Osteoblast (primary cell): ENCODE measurements around the gene ZNF644. TPM values are rescaled to one million over a fixed set of nuclear protein-coding genes. Genes with fewer than 3 reads are reported as not detected.
"Not testable (repeated sequence)": the region's sequence is repeated elsewhere in the genome, so short reads cannot be mapped to it uniquely, and the experiment has no call there.

ENCODE experiments used
- DNase-seq: peaks from one replicate; pipeline ENCODE4 v3.0.0; 2011; ENCODE audit warnings: low spot score, mixed read lengths; ENCODE audit not compliant: insufficient read length; ENCODE audit errors: missing footprints
- H2AFZ ChIP-seq: 2 replicates; pipeline ENCODE4 v1.6.0; 2011; ENCODE audit warnings: mild to moderate bottlenecking, low read length
- H3K27ac ChIP-seq: 2 replicates; pipeline ENCODE4 v1.5.1; 2011; ENCODE audit warnings: mild to moderate bottlenecking, low read depth, low read length, moderate library complexity
- H3K27me3 ChIP-seq: 2 replicates; pipeline ENCODE4 v1.6.0; 2012; ENCODE audit warnings: mild to moderate bottlenecking, control low read depth, inconsistent platforms, low read length, moderate library complexity; ENCODE audit not compliant: insufficient read depth
- H3K36me3 ChIP-seq: 2 replicates; pipeline ENCODE4 v1.5.1; 2011; ENCODE audit warnings: mild to moderate bottlenecking, low read length, control low read depth, moderate library complexity; ENCODE audit not compliant: insufficient read depth
- H3K4me1 ChIP-seq: 2 replicates; pipeline ENCODE4 v1.5.1; 2011; ENCODE audit warnings: mild to moderate bottlenecking, low read length, control low read depth, moderate library complexity; ENCODE audit not compliant: insufficient read depth
- H3K4me2 ChIP-seq: 2 replicates; pipeline ENCODE4 v1.6.0; 2011; ENCODE audit warnings: mild to moderate bottlenecking, low read length; ENCODE audit not compliant: insufficient read depth
- H3K4me3 ChIP-seq: fragments of 200-600 bp; sonication (generic); 3 replicates; pipeline ENCODE4 v1.5.1; 2012; ENCODE audit warnings: mild to moderate bottlenecking, low read length, inconsistent platforms; ENCODE audit not compliant: insufficient read depth
- H3K79me2 ChIP-seq: 2 replicates; pipeline ENCODE4 v1.6.0; 2012; ENCODE audit warnings: mild to moderate bottlenecking, low read length, control low read depth, inconsistent platforms; ENCODE audit not compliant: insufficient read depth
- H3K9me3 ChIP-seq: 2 replicates; pipeline ENCODE4 v1.5.1; 2011; ENCODE audit warnings: low read depth, low read length, control low read depth
- H4K20me1 ChIP-seq: 2 replicates; pipeline ENCODE4 v1.6.0; 2012; ENCODE audit warnings: mild to moderate bottlenecking, low read length, control low read depth; ENCODE audit not compliant: insufficient read depth
- total RNA-seq: library from RNA; depleted of rRNA; stranded (reverse); fragments of >200 nt; gene quantifications from 2 replicates; pipeline ENCODE4 v1.2.3, GENCODE V29; 2012
- TF ChIP-seq, protein P1 (sequence below): IDR thresholded peaks from 2 replicates; pipeline ENCODE4 v1.5.1; 2011; ENCODE audit warnings: mild to moderate bottlenecking, low read depth, low read length, moderate library complexity; ENCODE audit errors: extremely low read depth

Gene ZNF644
- total RNA-seq, 1 donor, result 57.5 TPM

DNA sequence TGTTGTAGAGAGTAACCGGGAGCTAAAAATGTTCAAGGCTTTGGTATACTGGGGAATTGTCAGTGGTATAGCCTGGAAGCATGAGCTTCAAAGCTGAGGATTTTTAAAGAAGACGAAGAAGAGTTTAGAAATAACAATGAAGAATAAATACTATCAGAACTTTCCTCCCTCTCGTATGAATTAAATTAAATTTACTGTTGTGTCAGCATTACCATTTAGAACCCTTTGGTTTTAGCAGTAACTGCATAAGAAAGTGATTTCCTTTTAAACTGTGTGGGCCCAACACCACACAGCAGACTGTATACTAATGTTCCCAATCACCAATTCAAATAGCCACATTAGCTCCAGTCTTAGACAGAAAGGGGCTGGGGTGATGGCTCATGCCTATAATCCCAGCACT is 122.6 kb downstream of the ZNF644 start:
- Histone ChIP-seq H3K27ac (no peak overlapping the region), H3K36me3 (peaks cover 5% of the 10 kb centered on the region), H3K79me2 (no peaks in the 10 kb centered on the region), H2AFZ (no peak overlapping the region), H3K9me3 (no peaks in the 10 kb centered on the region), H3K4me1 (no peaks in the 10 kb centered on the region), H4K20me1 (no peaks in the 10 kb centered on the region), H3K27me3 (no peaks in the 10 kb centered on the region), H3K4me3 (no peak overlapping the region), H3K4me2 (no peak overlapping the region)
- no peak for DNase-seq
- TF ChIP-seq, protein P1, sequence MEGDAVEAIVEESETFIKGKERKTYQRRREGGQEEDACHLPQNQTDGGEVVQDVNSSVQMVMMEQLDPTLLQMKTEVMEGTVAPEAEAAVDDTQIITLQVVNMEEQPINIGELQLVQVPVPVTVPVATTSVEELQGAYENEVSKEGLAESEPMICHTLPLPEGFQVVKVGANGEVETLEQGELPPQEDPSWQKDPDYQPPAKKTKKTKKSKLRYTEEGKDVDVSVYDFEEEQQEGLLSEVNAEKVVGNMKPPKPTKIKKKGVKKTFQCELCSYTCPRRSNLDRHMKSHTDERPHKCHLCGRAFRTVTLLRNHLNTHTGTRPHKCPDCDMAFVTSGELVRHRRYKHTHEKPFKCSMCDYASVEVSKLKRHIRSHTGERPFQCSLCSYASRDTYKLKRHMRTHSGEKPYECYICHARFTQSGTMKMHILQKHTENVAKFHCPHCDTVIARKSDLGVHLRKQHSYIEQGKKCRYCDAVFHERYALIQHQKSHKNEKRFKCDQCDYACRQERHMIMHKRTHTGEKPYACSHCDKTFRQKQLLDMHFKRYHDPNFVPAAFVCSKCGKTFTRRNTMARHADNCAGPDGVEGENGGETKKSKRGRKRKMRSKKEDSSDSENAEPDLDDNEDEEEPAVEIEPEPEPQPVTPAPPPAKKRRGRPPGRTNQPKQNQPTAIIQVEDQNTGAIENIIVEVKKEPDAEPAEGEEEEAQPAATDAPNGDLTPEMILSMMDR, result no peak

DNA sequence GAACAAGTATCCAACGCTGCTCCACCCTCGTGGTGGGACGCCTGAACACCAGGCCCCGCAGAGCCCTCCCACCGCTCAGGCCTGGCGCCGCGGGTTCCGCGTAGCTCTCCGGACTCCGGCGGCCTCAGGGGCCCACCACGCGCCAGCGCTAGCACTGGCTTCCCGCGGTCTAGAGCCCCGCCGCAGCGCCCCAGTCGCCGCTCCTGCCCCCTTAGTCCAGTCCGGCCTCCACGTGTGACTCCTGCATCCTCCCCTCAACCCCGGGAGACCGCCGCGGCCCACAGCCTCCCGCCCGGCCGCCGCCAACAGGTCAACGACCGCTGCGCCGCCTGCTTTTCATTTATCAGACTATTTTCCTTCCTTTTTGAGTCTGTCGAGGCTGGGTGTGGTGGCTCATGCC is 128.2 kb downstream of the ZNF644 start:
- H2AFZ ChIP-seq, H3K9me3 ChIP-seq, H3K36me3 ChIP-seq, H3K4me3 ChIP-seq, H3K27me3 ChIP-seq, H3K4me2 ChIP-seq, H3K27ac ChIP-seq, DNase-seq, H4K20me1 ChIP-seq, H3K4me1 ChIP-seq, H3K79me2 ChIP-seq: not testable (repeated sequence)

DNA sequence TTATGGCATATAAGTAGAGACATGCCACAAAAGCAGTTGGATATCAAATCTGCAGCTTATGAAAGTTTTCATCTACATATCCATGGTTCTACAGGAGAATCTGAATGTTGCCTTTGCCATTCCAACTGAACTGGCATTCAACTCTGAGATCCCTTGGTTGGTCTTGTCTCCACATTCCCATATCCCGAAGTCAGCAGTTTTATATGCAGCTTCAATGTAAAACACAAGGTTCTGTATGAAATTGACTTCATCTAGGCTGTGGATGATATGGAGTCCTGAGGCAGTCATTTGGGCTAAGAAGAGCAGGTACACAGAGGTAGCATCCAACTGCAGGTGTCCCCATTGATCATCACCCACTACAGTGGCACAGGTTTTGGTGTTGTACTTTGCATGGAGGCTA is 129.0 kb downstream of the ZNF644 start:
- not testable (repeated sequence) for H3K4me2 ChIP-seq, H4K20me1 ChIP-seq, H3K36me3 ChIP-seq, DNase-seq, H3K27ac ChIP-seq, H3K79me2 ChIP-seq, H2AFZ ChIP-seq, H3K9me3 ChIP-seq, H3K27me3 ChIP-seq, H3K4me3 ChIP-seq, H3K4me1 ChIP-seq

DNA sequence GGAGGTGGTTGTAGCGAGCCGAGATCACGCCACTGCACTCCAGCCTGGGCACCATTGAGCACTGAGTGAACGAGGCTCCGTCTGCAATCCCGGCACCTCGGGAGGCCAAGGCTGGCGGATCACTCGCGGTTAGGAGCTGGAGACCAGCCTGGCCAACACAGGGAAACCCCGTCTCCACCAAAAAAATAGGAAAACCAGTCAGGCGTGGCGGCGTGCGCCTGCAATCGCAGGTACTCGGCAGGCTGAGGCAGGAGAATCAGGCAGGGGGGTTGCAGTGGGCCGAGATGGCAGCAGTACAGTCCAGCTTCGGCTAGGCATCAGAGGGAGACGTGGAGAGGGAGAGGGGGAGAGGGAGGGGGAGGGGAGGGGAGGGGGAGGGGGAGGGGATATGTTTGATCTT is 129.6 kb downstream of the ZNF644 start:
- not testable (repeated sequence) for H3K27ac ChIP-seq, H3K9me3 ChIP-seq, H2AFZ ChIP-seq, H3K27me3 ChIP-seq, H3K36me3 ChIP-seq, DNase-seq, H3K79me2 ChIP-seq, H4K20me1 ChIP-seq, H3K4me2 ChIP-seq, H3K4me1 ChIP-seq, H3K4me3 ChIP-seq

DNA sequence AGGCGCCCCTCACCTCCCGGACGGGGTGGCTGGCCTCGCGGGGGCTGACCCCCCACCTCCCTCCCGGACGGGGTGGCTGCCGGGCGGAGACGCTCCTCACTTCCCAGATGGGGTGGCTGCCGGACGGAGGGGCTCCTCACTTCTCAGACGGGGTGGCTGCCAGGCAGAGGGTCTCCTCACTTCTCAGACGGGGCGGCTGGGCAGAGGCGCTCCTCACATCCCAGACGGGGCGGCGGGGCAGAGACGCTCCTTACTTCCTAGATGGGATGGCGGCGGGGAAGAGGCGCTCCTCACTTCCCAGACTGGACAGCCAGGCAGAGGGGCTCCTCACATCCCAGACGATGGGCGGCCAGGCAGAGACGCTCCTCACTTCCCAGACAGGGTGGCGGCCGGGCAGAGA is 130.1 kb downstream of the ZNF644 start:
- H3K9me3 ChIP-seq, DNase-seq, H3K4me3 ChIP-seq, H3K27me3 ChIP-seq, H3K4me1 ChIP-seq, H3K79me2 ChIP-seq, H3K27ac ChIP-seq, H3K4me2 ChIP-seq, H4K20me1 ChIP-seq, H3K36me3 ChIP-seq, H2AFZ ChIP-seq: not testable (repeated sequence)

DNA sequence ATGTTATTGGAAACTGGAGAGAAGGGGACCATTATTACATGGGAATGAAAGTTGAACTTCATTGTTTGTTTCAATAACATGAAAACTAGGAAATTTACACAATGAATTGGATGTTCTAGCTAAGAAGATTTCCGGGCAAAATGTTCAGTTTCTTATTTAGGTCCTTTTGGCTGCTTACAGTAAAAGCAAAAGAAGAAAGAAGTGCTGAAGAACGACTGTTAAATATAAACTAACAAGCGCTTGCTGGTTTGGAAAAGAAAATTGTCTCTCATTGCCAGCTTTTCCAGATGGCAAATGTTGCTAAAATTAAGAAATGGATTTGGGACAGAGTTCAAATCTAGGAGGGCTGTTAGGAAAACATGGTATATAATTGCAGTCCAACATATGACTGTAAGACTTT is 139.6 kb downstream of the ZNF644 start:
- no peaks in the 10 kb centered on the region for H4K20me1 ChIP-seq
- H3K4me3 ChIP-seq, result no peak overlapping the region
- no peak overlapping the region for H3K4me2 ChIP-seq
- H2AFZ ChIP-seq, result no peak overlapping the region
- H3K9me3 ChIP-seq, result peaks cover 8% of the 10 kb centered on the region
- no peaks in the 10 kb centered on the region for H3K36me3 ChIP-seq
- no peaks in the 10 kb centered on the region for H3K27me3 ChIP-seq
- H3K27ac ChIP-seq, result no peak overlapping the region
- no peaks in the 10 kb centered on the region for H3K4me1 ChIP-seq
- TF ChIP-seq, protein P1, result no peak
- no peaks in the 10 kb centered on the region for H3K79me2 ChIP-seq
- DNase-seq, result no peak
